Measurements from ENCODE around the gene TAF10.
A peak's percentile ranks its signal among the peaks of the same experiment; 100 is the strongest.

The TAF10 gene

GRCh38 chr11:6612213-6613041, at the start of gene TAF10:
TSS of gene TAF10 (minus strand) at chr11:6612216. CDS start at chr11:6612189, 27 bp downstream.
- peak; percentile 95 for DNase-seq (ENCODE audit: low spot score)

DNA sequence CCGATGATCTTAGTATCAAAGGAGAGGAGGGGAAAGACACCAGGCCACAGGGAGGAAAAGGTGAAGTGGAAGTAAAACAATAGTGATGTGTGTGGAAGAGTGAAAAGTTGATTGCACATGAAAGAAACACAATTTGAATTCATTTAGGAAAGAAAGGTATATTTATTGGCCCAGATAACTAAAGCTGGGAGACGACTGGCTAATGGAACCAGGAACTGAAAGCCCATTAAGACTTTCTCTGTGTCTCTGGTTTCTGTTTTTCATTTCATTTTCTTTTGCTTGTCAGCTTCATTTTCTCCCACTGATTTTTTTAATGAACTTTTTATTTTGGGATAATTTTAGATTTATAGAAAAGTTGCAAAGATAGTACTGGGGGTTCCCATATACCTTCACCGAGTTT, 48.7 kb upstream of the TAF10 start:
- DNase-seq (ENCODE audit: low spot score) = no peak

GRCh38 chr11:6658647-6659046, 46.6 kb upstream of the TAF10 start:
- DNase-seq (ENCODE audit: low spot score) = no peak

DNA sequence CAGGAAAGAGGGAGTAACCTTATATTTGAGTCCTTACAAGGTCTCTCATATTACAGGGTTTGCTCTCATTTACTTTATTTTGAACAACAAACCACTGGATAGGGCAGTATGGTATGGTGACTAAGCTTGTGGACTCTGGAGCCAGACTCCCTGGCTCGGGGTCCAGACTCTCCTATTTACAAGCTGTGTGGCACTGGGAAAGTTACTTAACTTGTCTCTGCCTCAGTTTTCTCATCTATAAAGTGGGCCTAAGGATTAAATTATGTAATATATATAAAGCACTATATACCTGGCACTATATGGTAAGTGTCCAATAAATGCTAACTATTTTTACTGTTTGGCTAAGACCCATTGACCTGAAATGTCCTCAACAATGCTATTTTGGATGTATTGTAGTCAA, 45.3 kb upstream of the TAF10 start:
- no peak for DNase-seq (ENCODE audit: low spot score)

DNA sequence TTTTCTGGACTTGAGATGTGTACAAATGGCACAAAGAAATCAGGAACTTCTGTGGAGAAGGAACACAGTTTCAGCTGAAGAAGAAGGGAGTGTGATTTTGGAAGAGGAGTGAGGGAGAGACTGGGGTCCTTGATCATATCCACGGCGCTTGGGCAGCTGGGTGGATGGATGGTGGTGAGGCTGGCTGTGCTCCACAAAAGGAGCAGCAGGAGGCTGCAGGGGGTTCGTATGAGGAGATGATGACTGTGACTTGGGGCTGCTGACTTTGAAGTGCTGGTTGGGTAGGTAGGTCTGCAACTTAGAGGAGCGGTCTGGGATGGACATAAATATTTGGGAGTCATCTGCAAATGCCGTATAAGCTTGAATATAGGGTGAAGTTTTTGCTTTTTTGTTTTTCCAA, 44.9 kb upstream of the TAF10 start:
- no peak for DNase-seq (ENCODE audit: low spot score)

- no peak for DNase-seq (ENCODE audit: low spot score)
Measured at GRCh38 chr11:6656584-6656915, 44.5 kb upstream of the TAF10 start.

GRCh38 chr11:6655790-6656583, 44.0 kb upstream of the TAF10 start, which contains the start of gene DCHS1:
TSS of gene DCHS1 (minus strand) at chr11:6655809. CDS start at chr11:6641613, 14,196 bp downstream.
- DNase-seq (ENCODE audit: low spot score) = peak; percentile 62

DNA sequence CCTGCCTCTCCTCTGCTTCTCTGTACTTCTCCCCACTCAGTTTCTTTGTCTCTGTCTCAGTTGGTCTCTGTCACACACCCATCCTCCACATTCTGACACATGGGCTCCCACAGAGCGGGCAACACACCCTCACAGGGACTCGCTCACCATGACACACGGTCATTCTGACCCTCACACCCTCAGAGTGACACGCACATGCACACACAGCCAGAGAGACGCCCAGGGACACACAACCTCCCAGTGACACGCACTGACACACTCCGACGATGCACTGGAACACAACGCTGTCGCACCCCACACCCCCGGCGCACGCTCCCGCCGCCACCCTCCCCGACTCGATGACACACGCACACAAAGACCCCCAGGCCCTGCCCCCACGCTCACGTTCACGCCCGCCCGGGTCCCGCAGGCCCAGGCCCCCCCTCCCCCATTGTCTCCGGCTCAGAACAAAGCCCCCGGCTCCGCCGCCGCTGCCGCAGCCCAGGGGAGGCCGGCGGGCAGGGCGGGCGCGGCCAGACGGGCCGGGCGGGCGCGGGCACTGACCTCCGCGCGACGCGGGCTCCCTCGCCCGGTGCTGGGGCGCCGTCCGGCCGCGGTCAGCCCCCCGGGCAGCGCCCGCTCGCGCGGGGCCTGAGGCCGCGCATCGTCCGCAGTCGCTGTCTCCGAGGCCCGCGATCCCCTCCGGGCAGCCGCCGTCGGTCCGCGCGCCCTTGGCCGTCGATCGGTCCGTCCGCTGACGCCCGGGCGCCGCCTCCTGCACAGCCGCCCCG, 43.2 kb upstream of the TAF10 start:
- DNase-seq (ENCODE audit: low spot score) = peak; percentile 61

DNA sequence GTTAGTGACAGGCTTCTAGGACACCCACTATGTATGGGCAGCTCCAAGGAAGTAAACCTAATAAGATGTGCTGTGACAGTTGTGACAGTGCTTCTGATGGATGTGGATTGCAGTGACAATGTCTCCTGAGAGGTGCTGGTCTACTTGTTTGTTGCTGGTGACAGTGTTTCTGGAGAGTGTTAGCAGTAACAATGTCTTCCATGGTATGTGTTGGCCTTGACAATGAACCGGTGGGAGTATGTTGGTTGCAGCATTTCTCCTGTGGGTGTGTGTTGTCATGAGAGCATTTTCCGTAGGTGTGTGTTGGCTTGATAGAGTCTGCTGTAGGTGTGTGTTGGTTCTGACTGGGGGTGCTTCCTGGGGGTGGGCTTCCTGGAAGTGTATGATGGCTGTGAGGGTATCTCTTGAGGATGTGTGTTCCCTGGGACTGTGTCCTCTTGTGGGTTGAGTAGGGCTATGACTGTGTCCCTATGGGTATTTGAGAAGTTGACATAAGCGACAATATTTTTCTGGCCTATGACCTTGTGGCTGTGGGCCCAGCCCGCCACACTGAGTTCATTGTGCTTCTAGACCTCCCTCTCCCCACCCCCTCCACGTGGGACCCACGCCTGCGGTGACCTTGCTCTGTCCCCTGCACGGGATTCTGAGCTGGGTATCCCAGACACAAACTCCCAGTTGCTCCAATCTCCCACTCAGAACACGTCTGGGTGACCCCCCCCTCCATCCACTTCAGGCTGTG, 42.4 kb upstream of the TAF10 start:
- no peak for DNase-seq (ENCODE audit: low spot score)

GRCh38 chr11:6653656-6654055, 41.6 kb upstream of the TAF10 start:
- DNase-seq (ENCODE audit: low spot score) = no peak

DNA sequence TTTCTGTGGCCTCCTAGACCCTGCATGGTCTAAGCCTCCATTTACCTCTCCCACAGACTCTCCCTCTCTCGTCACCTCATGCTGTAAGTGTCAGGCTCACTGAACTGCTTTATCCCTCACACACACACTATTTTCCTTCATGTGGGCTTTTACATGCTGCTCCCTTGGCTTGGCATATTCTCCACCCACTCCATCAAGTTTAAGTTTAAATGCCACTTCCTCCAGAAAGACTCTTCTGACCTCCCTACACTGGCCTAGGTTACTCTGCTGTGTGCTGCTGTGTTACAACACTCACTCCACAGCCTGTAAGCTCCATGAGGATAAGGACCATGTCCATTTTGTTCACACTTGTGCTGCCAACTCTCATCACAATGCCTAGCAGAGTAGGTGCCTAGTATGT, 41.1 kb upstream of the TAF10 start:
- DNase-seq (ENCODE audit: low spot score) = no peak

DNA sequence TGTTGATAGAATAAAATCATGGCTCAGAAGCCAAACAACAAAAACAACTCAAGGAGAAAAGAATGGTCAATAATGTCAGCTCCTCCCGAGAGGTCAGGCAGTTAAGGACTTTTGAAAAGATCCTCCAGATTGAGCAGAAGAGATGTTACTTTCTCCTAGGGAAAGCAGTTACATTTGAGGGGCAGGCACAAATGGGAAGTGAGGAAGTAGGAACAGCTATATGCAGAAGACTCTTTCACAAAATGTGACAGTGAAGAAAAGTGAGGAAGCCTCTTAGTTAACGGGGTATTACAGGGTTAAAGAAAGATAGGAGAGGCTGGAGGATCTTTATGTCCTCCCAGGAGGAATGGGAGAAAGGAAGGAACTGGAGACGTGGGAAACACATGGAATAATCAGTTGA, 40.2 kb upstream of the TAF10 start:
- no peak for DNase-seq (ENCODE audit: low spot score)

DNA sequence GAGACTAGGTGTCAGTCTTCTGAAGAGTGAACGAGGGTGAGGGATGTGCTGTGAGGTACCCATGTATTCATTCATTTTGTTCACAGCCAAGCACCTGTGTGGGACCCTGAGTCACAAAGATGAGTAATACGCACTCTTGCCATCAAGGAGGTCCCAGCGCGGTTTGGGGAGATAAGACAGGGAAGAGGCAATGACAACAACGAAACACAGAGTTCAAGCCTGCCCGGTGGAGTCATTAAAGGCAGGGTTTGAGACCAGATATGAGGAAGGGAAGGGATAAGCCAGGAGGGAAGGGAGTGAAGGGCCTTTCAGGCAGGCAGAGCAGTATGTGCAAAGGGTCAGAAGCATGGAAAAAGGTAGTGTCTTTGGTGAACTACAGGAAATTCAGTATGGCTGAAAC, 39.0 kb upstream of the TAF10 start:
- no peak for DNase-seq (ENCODE audit: low spot score)

DNA sequence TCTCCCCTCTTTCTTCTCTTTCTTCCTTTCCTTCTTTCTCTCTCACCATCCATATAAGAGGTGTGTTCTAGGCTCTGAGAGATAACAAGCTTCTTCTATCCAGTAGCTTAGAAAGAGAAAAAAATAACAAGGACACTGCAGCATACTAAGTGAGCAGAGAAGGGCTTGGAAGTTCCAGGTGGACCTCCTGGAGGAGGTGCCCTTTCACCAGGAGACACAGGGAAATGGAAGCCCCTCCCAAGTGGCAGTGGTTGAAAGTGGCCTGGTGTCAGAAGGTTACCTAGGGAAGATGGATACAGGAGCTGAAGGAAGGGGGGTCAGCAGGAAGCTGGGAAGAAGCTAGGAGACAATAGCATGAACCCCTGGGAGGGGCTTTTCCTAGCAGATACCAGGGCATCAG, 38.1 kb upstream of the TAF10 start:
- DNase-seq (ENCODE audit: low spot score) = no peak

- DNase-seq (ENCODE audit: low spot score) = no peak
Measured at GRCh38 chr11:6648501-6648900, 36.5 kb upstream of the TAF10 start.

DNA sequence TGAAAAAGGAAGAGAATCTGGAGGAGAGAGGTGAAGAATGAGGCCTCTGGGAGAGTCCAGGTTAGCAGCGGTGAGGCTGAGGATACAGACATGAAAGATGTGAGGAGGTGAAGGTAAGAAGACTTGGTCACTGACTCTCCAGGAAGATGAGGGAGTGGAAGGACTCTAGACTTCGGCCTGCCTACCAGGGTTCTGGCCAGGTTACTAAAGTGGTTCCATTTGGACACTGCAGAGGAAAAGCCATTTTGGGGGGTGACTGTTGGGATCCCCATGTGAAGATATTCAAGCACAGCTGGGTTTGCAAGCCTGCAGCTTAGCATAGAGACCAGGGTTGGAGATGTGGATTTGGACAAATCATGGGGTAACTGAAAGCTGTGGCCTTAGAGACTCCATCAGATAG, 35.8 kb upstream of the TAF10 start:
- no peak for DNase-seq (ENCODE audit: low spot score)

GRCh38 chr11:6646918-6647679, 35.1 kb upstream of the TAF10 start:
- peak; percentile 42 for DNase-seq (ENCODE audit: low spot score)

DNA sequence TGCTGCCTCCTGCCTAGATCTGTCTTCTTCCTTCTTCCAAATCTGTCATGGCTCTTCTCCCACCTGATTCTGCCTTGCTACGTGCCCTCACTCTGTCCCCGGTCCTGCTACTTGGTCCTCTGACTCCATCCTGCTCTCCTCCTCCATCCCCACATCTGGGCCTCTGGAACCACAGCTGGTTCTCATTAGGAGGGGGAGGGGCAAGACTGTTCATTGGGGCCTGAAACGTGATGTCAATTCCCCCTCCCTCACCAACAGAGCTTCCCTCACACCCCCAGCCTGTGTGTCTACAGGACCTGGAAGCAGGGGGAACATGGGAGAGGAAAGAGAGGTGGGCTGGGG, 34.5 kb upstream of the TAF10 start:
- peak; percentile 72 for DNase-seq (ENCODE audit: low spot score)

DNA sequence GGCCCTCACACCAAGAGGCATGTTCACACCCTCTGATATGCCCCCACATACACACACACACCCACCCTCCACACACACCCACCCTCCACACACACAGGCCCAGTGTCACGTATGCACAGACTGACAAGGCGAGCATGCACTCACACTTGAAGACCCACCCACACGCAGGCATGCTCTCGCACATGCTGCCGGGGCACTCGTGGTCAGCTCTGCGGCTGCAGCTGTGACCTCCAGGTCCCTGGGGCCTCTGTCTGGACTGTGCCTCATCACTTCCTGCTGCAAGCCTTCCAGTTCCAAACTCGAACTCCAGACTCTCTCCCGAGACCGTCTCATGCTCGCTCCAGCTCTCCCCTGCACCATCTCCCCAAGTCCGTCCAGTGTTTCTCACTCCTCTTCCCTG, 34.1 kb upstream of the TAF10 start:
- peak; percentile 85 for DNase-seq (ENCODE audit: low spot score)

DNA sequence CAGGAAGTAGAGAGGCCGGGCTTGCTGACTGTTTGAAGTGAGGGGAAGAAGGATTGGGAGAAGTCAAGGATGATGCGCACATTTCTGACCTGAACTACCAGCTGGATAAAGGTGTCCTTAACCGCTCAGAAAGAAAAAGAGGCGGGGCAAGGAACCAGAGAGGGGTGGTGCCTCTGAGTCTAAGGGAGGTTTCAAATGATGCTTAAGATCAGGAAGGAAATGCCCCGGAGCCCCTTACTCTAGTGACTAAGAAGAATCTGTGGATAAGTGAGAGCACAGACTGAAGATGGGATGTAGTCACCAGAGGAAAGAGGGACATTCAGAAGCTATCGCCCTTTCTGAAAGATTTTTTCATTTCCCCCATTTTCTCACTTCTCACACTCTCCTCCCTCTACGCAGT, 30.9 kb upstream of the TAF10 start:
- DNase-seq (ENCODE audit: low spot score) = no peak

DNA sequence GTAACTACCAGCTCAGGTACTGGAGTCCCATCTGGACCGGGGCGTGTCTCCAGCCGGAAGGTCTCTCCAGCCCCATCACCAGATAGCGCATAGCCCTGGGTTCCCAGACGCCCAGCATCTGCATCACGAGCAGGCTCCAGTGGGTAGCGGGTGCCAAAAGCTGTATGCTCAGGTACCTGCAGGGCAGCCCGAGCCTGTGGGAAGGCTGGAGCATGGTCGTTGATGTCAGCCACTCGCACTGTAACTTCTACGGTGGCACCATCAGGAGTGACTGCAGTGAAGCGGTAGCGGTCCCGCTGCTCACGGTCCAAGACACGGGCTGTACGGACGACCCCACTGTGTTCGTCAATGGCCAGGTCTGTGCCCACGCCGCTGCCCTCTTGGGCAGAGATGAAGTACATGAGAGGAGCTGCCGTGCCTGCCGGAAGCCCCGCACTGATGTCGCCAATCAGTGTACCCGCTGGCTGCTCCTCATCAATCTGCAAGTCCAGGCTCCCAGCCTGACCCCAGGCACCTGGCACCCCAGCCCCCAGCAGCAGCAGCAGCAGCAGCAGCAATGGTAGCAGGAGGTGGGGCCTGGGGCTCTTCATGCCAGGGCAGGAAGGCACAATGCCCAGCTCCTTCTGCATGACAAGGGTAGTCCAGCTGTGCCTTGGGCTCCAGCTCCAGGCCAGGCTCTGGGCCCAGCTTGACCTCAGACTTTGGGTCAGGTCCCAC, 29.1 kb upstream of the TAF10 start:
- no peak for DNase-seq (ENCODE audit: low spot score)
